GM23248 (cell line): Measurements from ENCODE around the gene EIF4G3. TPM values are rescaled to one million over a fixed set of nuclear protein-coding genes. Genes with fewer than 3 reads are reported as not detected.

Experiments used
- DNase-seq: peaks from one replicate; pipeline ENCODE4 v3.0.0-alpha.2; 2015
- H2AFZ ChIP-seq: fragments of 200-600 bp; sonication (generic); 2 replicates; pipeline ENCODE4 v1.6.1; 2016; ENCODE audit warnings: antibody characterized with exemption
- H3F3A ChIP-seq: fragments of 200-600 bp; sonication (generic); 2 replicates; pipeline ENCODE4 v1.6.1; 2016; ENCODE audit warnings: mild to moderate bottlenecking, antibody characterized with exemption, mixed run types; ENCODE audit not compliant: insufficient read depth
- H3K27ac ChIP-seq: fragments of 200-600 bp; sonication (generic); 2 replicates; pipeline ENCODE4 v1.5.1; 2016; ENCODE audit warnings: mild to moderate bottlenecking
- H3K27me3 ChIP-seq: fragments of 200-600 bp; sonication (generic); replicated peaks from 2 replicates; pipeline ENCODE4 v1.6.1; 2016; ENCODE audit warnings: mild to moderate bottlenecking; ENCODE audit not compliant: insufficient read depth
- H3K36me3 ChIP-seq: fragments of 200-600 bp; sonication (generic); 2 replicates; pipeline ENCODE4 v1.6.1; 2016; ENCODE audit warnings: low read depth, mild to moderate bottlenecking
- H3K4me1 ChIP-seq: fragments of 200-600 bp; sonication (generic); 2 replicates; pipeline ENCODE4 v1.6.1; 2016; ENCODE audit warnings: mild to moderate bottlenecking; ENCODE audit not compliant: insufficient read depth
- H3K4me2 ChIP-seq: fragments of 200-600 bp; sonication (generic); one replicate; pipeline ENCODE4 v1.6.1; 2016; ENCODE audit warnings: mild to moderate bottlenecking; ENCODE audit not compliant: unreplicated experiment
- H3K4me3 ChIP-seq: fragments of 200-600 bp; sonication (generic); 2 replicates; pipeline ENCODE4 v1.5.1; 2016; ENCODE audit warnings: mild to moderate bottlenecking
- H3K79me2 ChIP-seq: fragments of 200-600 bp; sonication (generic); 2 replicates; pipeline ENCODE4 v1.6.1; 2016; ENCODE audit warnings: mild to moderate bottlenecking; ENCODE audit not compliant: insufficient read depth
- H3K9ac ChIP-seq: fragments of 200-600 bp; sonication (generic); 2 replicates; pipeline ENCODE4 v1.6.1; 2016; ENCODE audit warnings: mild to moderate bottlenecking
- H3K9me2 ChIP-seq: fragments of 200-600 bp; sonication (generic); 2 replicates; pipeline ENCODE4 v1.6.1; 2016; ENCODE audit warnings: mixed run types, mild to moderate bottlenecking, moderate library complexity; ENCODE audit not compliant: insufficient read depth
- H3K9me3 ChIP-seq: fragments of 200-600 bp; sonication (generic); one replicate; pipeline ENCODE4 v1.6.1; 2017; ENCODE audit warnings: low read depth
- H4K20me1 ChIP-seq: fragments of 200-600 bp; sonication (generic); 2 replicates; pipeline ENCODE4 v1.6.0; 2016; ENCODE audit not compliant: insufficient read depth
- EZH2 ChIP-seq: fragments of 200-600 bp; sonication (generic); IDR thresholded peaks from 2 replicates; pipeline ENCODE4 v1.6.1; 2018; ENCODE audit warnings: antibody characterized with exemption, mild to moderate bottlenecking; ENCODE audit not compliant: insufficient read depth, poor library complexity, severe bottlenecking
- EZH2phosphoT487 ChIP-seq: fragments of 200-600 bp; sonication (generic); IDR thresholded peaks from 2 replicates; pipeline ENCODE4 v1.6.1; 2018; ENCODE audit warnings: antibody characterized with exemption, moderate library complexity, mild to moderate bottlenecking, low read depth; ENCODE audit not compliant: insufficient read depth
- WGBS, 2 experiments: methylation state at CpG; one replicate each; pipeline ENCODE4 v1.1.6; 2015 to 2017; ENCODE audit warnings: low lambda C conversion rate in 2 of 2, low coverage in 1 of 2; ENCODE audit errors: missing lambda C conversion rate in 2 of 2; 5-methylcytosine and 5-hydroxymethylcytosine counted together
- in situ Hi-C: fragments of 300-500 bp; cut with MboI; formaldehyde crosslinking; loops from 2 replicates; pipeline ENCODE4 v1.15.0; 2020
- polyA plus RNA-seq: library from polyadenylated mRNA; unstranded; fragments of >200 nt; fragmentation: Nextera tagmentation; extraction: Ambion mirVana; gene quantifications from 2 replicates; pipeline ENCODE4 v1.2.1, GENCODE V29; 2016
- total RNA-seq: library from RNA; depleted of rRNA; stranded (reverse); fragments of >200 nt; shearing (Covaris generic); gene quantifications from 2 replicates; pipeline ENCODE4 v1.2.3, GENCODE V29; 2014

EIF4G3 gene
- total and polyA plus RNA-seq, 2 experiments from 2014 or later = 24.0 to 43.1 TPM

DNA sequence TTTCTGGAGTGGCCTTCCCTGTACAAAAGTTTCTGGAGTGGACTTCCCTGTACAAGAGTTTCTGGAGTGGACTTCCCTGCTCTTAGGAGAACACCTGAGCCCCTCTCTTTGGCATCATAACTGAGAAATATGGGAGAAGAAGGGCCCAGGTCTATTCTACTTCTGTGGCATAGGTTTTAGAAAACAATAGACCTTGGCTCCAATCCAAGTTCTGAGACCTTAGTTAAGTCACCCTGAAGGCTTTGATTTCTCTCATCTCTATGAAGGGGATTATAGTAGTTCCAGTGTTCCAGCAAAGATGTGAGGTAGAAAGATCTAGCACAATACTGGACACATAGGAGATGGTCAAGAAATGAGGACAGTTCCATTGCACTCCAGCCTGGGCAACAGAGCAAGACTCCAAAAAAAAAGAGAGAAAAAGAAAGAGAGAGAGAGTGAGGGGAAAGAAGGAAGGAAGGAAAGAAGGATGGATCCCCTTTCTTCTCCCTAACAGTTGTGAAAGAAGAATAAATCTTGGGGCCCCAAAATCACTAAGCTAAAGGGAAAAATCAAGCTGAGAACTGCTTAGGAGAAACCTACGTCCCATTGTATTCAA, 13.3 kb upstream of the EIF4G3 start:
- WGBS, 2 experiments = 91 to 95% methylated on average over 1 of the region's 1 CpG
- Histone ChIP-seq H3K27ac (no peak overlapping the region), H3K9me3 (no peaks in the 10 kb centered on the region), H3K9ac (no peak overlapping the region), H3K4me1 (peaks cover 9% of the 10 kb centered on the region; the same call in 1 of the 2 replicates), H3K9me2 (no peaks in the 10 kb centered on the region), H3K36me3 (no peaks in the 10 kb centered on the region), H2AFZ (no peak overlapping the region), H3K27me3 (no peaks in the 10 kb centered on the region), H3K4me2 (no peak overlapping the region), H3K79me2 (no peaks in the 10 kb centered on the region), H3F3A (no peaks in the 10 kb centered on the region), H4K20me1 (no peaks in the 10 kb centered on the region), H3K4me3 (no peak overlapping the region)
- no peak for TF ChIP-seq EZH2phosphoT487
- no peak for TF ChIP-seq EZH2
- DNase-seq = no peak
- in situ Hi-C loops = loop anchor here (10.0 to 25.0 kb wide), 3 partner anchors 203 to 653 kb away; no protein-coding TSS in a partner anchor

DNA sequence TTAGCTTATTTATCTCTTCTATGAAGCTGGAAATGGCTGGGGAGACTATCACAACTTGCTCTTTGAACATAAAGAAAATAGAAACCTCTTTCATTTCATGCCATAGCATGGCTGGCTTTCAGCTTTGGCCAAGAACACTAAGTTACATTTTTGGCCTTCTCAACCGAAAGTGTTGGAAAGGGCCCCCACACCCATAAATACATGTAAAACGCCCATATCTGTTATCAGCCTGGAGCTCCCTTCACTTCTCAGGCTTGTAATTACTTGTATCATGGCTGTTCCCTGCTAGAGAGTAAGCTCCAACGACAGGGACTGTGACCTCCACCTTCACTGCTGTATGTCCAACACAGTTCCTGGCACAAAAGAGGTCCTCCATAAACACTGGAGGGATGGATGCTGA, 12.7 kb upstream of the EIF4G3 start:
- no peak overlapping the region for H3K9ac ChIP-seq
- in situ Hi-C loops = loop anchor here (10.0 to 25.0 kb wide), 3 partner anchors 202 to 652 kb away; no protein-coding TSS in a partner anchor
- DNase-seq = no peak
- no peaks in the 10 kb centered on the region for H3K9me2 ChIP-seq
- no peaks in the 10 kb centered on the region for H3K79me2 ChIP-seq
- no peak overlapping the region for H2AFZ ChIP-seq
- H3K27ac ChIP-seq = no peak overlapping the region
- no peak overlapping the region for H3K4me3 ChIP-seq
- no peaks in the 10 kb centered on the region for H3K9me3 ChIP-seq
- WGBS, 2 experiments = 44 to 47% methylated on average over 3 of the region's 3 CpGs
- TF ChIP-seq EZH2phosphoT487 = no peak
- no peak for TF ChIP-seq EZH2
- no peak overlapping the region for H3K4me2 ChIP-seq
- H3K36me3 ChIP-seq = no peaks in the 10 kb centered on the region
- H4K20me1 ChIP-seq = no peaks in the 10 kb centered on the region
- H3F3A ChIP-seq = no peaks in the 10 kb centered on the region
- H3K27me3 ChIP-seq = no peaks in the 10 kb centered on the region
- H3K4me1 ChIP-seq = 0 out of 2 replicates have a peak, but pooled peaks cover 5% of the 10 kb centered on the region

DNA sequence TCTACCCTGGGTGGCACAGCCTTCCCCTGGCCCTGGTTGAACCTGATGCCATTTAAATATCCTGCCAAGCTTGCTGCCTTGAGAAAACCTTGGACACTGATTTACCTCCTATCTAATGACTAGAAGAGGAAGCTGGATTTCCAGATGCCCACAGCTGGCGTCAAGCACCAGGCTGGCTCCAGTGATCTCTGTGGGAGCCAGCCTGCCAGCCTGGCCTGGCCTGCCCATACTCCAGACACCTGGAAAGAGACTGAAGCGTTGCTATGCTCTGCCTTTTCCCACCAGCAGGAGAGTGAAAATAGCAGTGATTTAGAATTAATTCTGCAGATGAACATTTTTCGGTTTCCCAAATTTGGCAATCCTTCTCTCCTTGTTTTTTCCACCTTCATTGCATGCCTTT, 11.5 kb upstream of the EIF4G3 start:
- H3K4me2 ChIP-seq = no peak overlapping the region
- H3K9me2 ChIP-seq = no peaks in the 10 kb centered on the region
- no peak for TF ChIP-seq EZH2phosphoT487
- no peak for TF ChIP-seq EZH2
- WGBS, 2 experiments = 89 to 92% methylated on average over 3 of the region's 3 CpGs
- no peaks in the 10 kb centered on the region for H3K79me2 ChIP-seq
- no peak overlapping the region for H3K4me3 ChIP-seq
- H2AFZ ChIP-seq = no peak overlapping the region
- in situ Hi-C loops = loop anchor here (10.0 to 25.0 kb wide), 3 partner anchors 201 to 651 kb away; no protein-coding TSS in a partner anchor
- H4K20me1 ChIP-seq = no peaks in the 10 kb centered on the region
- no peak for DNase-seq
- no peak overlapping the region for H3K27ac ChIP-seq
- no peaks in the 10 kb centered on the region for H3F3A ChIP-seq
- H3K27me3 ChIP-seq = no peaks in the 10 kb centered on the region
- H3K4me1 ChIP-seq = 0 out of 2 replicates have a peak, but pooled peaks cover 5% of the 10 kb centered on the region
- no peaks in the 10 kb centered on the region for H3K36me3 ChIP-seq
- H3K9me3 ChIP-seq = no peaks in the 10 kb centered on the region
- H3K9ac ChIP-seq = no peak overlapping the region

DNA sequence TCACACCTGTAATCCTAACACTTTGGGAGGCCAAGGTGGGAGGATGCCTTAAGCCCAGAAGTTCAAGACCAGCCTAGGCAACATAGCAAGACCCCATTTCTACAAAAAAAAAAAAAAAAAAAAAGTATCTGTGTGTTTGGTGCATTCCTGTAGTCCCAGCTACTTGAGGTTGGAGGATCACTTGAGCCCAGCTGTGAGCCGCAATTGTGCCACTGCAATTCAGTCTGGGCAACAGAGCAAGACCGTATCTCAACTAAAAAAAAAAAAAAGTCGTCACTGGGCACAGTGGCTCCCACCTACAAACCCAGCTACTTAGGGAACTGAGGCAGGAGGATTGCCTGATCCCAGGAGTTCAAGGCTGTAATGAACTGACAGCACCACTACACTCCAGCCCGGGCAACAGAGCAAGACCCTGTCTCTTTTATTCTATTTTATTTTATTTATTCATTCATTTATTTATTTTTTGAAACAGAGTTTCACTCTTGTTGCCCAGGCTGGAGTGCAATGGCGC, 8.6 kb upstream of the EIF4G3 start:
- Histone ChIP-seq H3K9ac (no peak overlapping the region), H3K4me1 (peaks cover 11% of the 10 kb centered on the region), H3K36me3 (no peaks in the 10 kb centered on the region), H3K4me2 (no peak overlapping the region), H3K79me2 (no peaks in the 10 kb centered on the region), H4K20me1 (no peaks in the 10 kb centered on the region), H3F3A (peaks cover 13% of the 10 kb centered on the region; the same call in 1 of the 2 replicates), H3K9me2 (no peaks in the 10 kb centered on the region), H3K9me3 (no peaks in the 10 kb centered on the region), H2AFZ (no peak overlapping the region), H3K27me3 (no peaks in the 10 kb centered on the region), H3K27ac (no peak overlapping the region), H3K4me3 (no peak overlapping the region)
- 88 to 96% methylated on average over 5 of the region's 5 CpGs for WGBS, 2 experiments
- DNase-seq = no peak
- no peak for TF ChIP-seq EZH2
- no peak for TF ChIP-seq EZH2phosphoT487
- in situ Hi-C loops = loop anchor here (10.0 to 25.0 kb wide), 3 partner anchors 198 to 648 kb away; no protein-coding TSS in a partner anchor
